Mesenchymal stem cell (in vitro differentiated cells and primary cell): ENCODE results near the gene PTPRN2.

Experiments used
- DNase-seq: peaks from one replicate; pipeline ENCODE4 v3.0.0-alpha.2; 2013
- H2AFZ ChIP-seq: one replicate; pipeline ENCODE4 v1.6.1; 2013; ENCODE audit warnings: low read depth, mild to moderate bottlenecking, control low read depth, inconsistent platforms, low read length, moderate library complexity
- H2AK5ac ChIP-seq: 2 replicates; pipeline ENCODE4 v1.6.1; 2013; ENCODE audit warnings: low read length, moderate library complexity, mild to moderate bottlenecking, inconsistent platforms; ENCODE audit not compliant: severe bottlenecking
- H2BK120ac ChIP-seq: one replicate; pipeline ENCODE4 v1.6.1; 2013; ENCODE audit warnings: low read depth, mild to moderate bottlenecking, inconsistent platforms, low read length, moderate library complexity
- H2BK12ac ChIP-seq, 2 experiments: one replicate each; pipeline ENCODE4 v1.6.1; 2013; ENCODE audit warnings: inconsistent platforms in 2 of 2, low read length in 2 of 2, mild to moderate bottlenecking in 2 of 2, moderate library complexity in 2 of 2, control low read depth in 1 of 2
- H2BK15ac ChIP-seq: one replicate; pipeline ENCODE4 v1.6.1; 2013; ENCODE audit warnings: mild to moderate bottlenecking, low read depth, inconsistent platforms; ENCODE audit not compliant: poor library complexity, severe bottlenecking
- H2BK5ac ChIP-seq: 2 replicates; pipeline ENCODE4 v1.6.1; 2013; ENCODE audit warnings: low read depth, mild to moderate bottlenecking, low read length, control low read depth, inconsistent platforms; ENCODE audit not compliant: poor library complexity, severe bottlenecking
- H3K14ac ChIP-seq, 2 experiments: one replicate each; pipeline ENCODE4 v1.6.1; 2013; ENCODE audit warnings: inconsistent platforms in 2 of 2, low read length in 2 of 2, control low read depth in 1 of 2, mild to moderate bottlenecking in 1 of 2, moderate library complexity in 1 of 2
- H3K18ac ChIP-seq, 2 experiments: one replicate each; pipeline ENCODE4 v1.6.1; 2013; ENCODE audit warnings: inconsistent platforms in 2 of 2, low read length in 2 of 2, control low read depth in 1 of 2, low read depth in 1 of 2, mild to moderate bottlenecking in 1 of 2
- H3K23ac ChIP-seq, 2 experiments: one replicate each; pipeline ENCODE4 v1.6.1; 2013; ENCODE audit warnings: inconsistent platforms in 2 of 2, low read length in 2 of 2, mild to moderate bottlenecking in 2 of 2, moderate library complexity in 2 of 2, control low read depth in 1 of 2
- H3K27ac ChIP-seq: 2 replicates; pipeline ENCODE4 v1.5.1; 2013; ENCODE audit warnings: mild to moderate bottlenecking, moderate library complexity, low read length, control low read depth, inconsistent platforms; ENCODE audit not compliant: poor library complexity, severe bottlenecking
- H3K27me3 ChIP-seq, 2 experiments: 2 replicates each; pipeline versions ENCODE4 v1.6.1 to v1.7.0; 2013; ENCODE audit warnings: low read length in 2 of 2, mild to moderate bottlenecking in 2 of 2, moderate library complexity in 2 of 2, control low read depth in 1 of 2, inconsistent platforms in 1 of 2; ENCODE audit not compliant: control insufficient read depth in 1 of 2, insufficient read depth in 1 of 2
- H3K36me3 ChIP-seq, 2 experiments: 2 replicates each; pipeline versions ENCODE4 v1.6.1 to v1.7.0; 2013; ENCODE audit warnings: low read length in 2 of 2, control low read depth in 1 of 2, inconsistent platforms in 1 of 2, low read depth in 1 of 2, mild to moderate bottlenecking in 1 of 2; ENCODE audit not compliant: insufficient read depth in 2 of 2, control insufficient read depth in 1 of 2
- H3K4ac ChIP-seq, 2 experiments: one replicate each; pipeline ENCODE4 v1.6.1; 2013; ENCODE audit warnings: inconsistent platforms in 2 of 2, low read length in 2 of 2, mild to moderate bottlenecking in 2 of 2, moderate library complexity in 2 of 2, control low read depth in 1 of 2, low read depth in 1 of 2
- H3K4me1 ChIP-seq: 2 replicates; pipeline ENCODE4 v1.6.1; 2013; ENCODE audit warnings: low read depth, low read length, control low read depth; ENCODE audit not compliant: control insufficient read depth, insufficient read depth
- H3K4me2 ChIP-seq: 2 replicates; pipeline ENCODE4 v1.6.1; 2013; ENCODE audit warnings: low read length, mild to moderate bottlenecking, inconsistent platforms; ENCODE audit not compliant: poor library complexity, severe bottlenecking
- H3K4me3 ChIP-seq, 2 experiments: 2 replicates each; pipeline versions ENCODE4 v1.5.1 to v1.7.0; 2013; ENCODE audit warnings: low read length in 2 of 2, mild to moderate bottlenecking in 2 of 2, control low read depth in 1 of 2, low read depth in 1 of 2; ENCODE audit not compliant: insufficient read depth in 1 of 2
- H3K79me1 ChIP-seq: replicated peaks from 2 replicates; pipeline ENCODE4 v1.6.1; 2013; ENCODE audit warnings: mild to moderate bottlenecking, control low read depth, low read length, inconsistent platforms; ENCODE audit not compliant: poor library complexity, severe bottlenecking
- H3K9ac ChIP-seq: 2 replicates; pipeline ENCODE4 v1.7.0; 2013; ENCODE audit warnings: mild to moderate bottlenecking, low read length, moderate library complexity
- H3K9me3 ChIP-seq: 2 replicates; pipeline ENCODE4 v1.7.0; 2013; ENCODE audit warnings: mild to moderate bottlenecking, low read length; ENCODE audit not compliant: control insufficient read depth
- H4K8ac ChIP-seq: one replicate; pipeline ENCODE4 v1.6.1; 2013; ENCODE audit warnings: inconsistent platforms, mild to moderate bottlenecking, low read length, moderate library complexity
- H4K91ac ChIP-seq: one replicate; pipeline ENCODE4 v1.6.1; 2013; ENCODE audit warnings: mild to moderate bottlenecking, low read length, inconsistent platforms
- WGBS: methylation state at CpG from one replicate; pipeline ENCODE4 v1.1.7; 2013; ENCODE audit warnings: mixed read lengths; 5-methylcytosine and 5-hydroxymethylcytosine counted together

The PTPRN2 gene

DNA sequence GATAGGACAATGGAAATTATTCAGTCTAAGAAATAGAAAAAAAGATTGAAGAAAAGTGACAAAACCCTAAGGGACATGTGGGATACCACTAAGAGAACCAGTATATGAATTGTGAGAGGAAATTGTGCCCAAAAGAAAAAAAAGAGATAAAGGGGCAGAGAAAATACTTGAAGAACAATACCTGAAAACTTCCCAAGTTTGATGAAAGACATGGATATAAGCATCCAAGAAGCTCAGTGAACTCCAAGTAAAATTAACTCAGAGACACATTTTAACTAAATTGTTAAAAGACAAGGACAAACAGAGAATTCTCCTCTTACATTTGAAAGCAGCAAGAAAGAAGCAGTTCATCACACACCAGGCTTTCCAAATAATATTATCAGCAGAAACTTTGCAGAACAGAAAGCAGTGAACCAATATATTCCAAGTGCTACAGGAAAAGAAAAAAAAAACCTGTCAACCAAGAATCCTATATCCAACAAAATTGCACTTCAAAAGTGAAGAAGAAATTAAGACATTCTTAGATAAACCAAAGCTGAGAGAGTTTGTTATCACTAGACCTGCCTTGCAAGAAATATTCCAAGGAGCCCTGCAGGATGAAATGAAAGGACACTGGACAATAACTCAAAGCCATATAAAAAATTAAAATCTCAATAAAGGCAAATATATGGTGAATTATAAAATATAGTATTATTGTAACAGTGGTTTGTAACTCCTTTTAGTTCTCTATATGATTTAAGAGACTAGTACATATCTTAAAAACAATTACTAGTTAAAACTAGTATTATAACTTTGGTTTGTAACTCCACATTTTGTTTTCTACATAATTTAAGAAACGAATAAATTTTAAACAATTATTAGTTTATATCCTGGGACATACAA, 470.0 kb downstream of the PTPRN2 start:
- Histone ChIP-seq H2AFZ (no peak overlapping the region), H2BK5ac (no peak overlapping the region), H3K36me3 (no peaks in the 10 kb centered on the region), H3K14ac (no peak overlapping the region), H3K27ac (no peak overlapping the region), H2AK5ac (no peak overlapping the region), H3K79me1 (no peaks in the 10 kb centered on the region), H3K27me3 (no peaks in the 10 kb centered on the region), H3K4ac (no peak overlapping the region), H3K18ac (no peak overlapping the region), H2BK15ac (no peak overlapping the region), H2BK12ac (no peak overlapping the region), H3K4me3 (no peak overlapping the region), H4K91ac (no peak overlapping the region), H3K23ac (no peak overlapping the region), H3K4me2 (no peak overlapping the region), H3K4me1 (no peaks in the 10 kb centered on the region), H3K9ac (no peak overlapping the region), H2BK120ac (no peak overlapping the region), H3K9me3 (peaks cover 59% of the 10 kb centered on the region), H4K8ac (no peak overlapping the region)
- no CpG with 5 or more reads among the region's 1 CpG for WGBS
- no peak for DNase-seq

GRCh38 chr7:158116235-158116634, 471.4 kb downstream of the PTPRN2 start:
- Histone ChIP-seq H4K91ac (peak overlapping the region; percentile 2), H3K18ac (no peak overlapping the region), H2BK5ac (no peak overlapping the region), H4K8ac (no peak overlapping the region), H3K9me3 (peaks cover 60% of the 10 kb centered on the region), H2BK12ac (no peak overlapping the region), H2AFZ (no peak overlapping the region), H3K14ac (no peak overlapping the region), H2BK120ac (no peak overlapping the region), H3K79me1 (no peaks in the 10 kb centered on the region), H3K23ac (no peak overlapping the region), H3K27ac (no peak overlapping the region), H3K27me3 (no peaks in the 10 kb centered on the region), H3K36me3 (no peaks in the 10 kb centered on the region), H3K4me2 (no peak overlapping the region), H3K9ac (no peak overlapping the region), H2AK5ac (no peak overlapping the region), H2BK15ac (no peak overlapping the region), H3K4me1 (no peaks in the 10 kb centered on the region), H3K4ac (no peak overlapping the region), H3K4me3 (peak overlapping the region in 1 of 2 experiments; percentile 24)
- WGBS = 64% methylated on average over 2 of the region's 2 CpGs
- no peak for DNase-seq

- no peak overlapping the region for H3K27ac ChIP-seq
- no peak for DNase-seq
- WGBS = 86% methylated on average over 16 of the region's 18 CpGs
Measured at GRCh38 chr7:158114056-158114850, 473.4 kb downstream of the PTPRN2 start.

DNA sequence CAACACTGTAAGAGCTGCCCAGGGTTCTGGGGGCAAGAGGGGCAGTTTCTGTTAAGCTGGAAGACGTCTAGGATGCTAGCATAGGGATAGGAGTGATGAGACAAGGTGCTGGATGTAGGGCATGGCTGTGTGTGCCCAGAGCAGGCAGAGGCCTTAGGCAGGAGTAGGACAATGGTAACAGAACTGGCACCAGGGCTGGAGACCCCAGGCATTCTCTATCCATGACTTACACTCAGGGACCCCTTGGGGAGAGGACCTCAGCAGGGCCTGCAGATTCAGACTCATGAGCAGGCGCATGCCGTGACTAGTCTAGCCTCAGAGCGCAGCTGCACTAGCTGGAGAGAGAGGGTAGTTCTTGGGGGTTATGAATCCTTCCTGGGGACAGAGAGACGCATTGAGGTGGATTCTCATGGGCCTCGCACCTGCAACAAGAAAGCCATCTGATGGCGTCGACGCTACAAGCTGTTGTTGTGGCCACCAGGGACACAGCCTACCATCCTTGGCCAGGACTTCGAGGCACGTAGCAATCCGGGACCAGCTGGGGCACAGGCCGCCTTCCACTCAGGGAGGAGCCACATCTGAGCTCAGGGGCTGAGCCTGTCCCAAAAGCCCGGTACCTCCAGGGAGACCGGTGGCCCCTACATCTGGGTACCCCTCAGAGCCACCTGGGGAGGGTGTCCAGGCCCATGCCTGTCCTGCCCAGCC, 474.1 kb downstream of the PTPRN2 start:
- Histone ChIP-seq H3K23ac (no peak overlapping the region), H3K27ac (no peak overlapping the region), H2BK5ac (no peak overlapping the region), H3K79me1 (no peaks in the 10 kb centered on the region), H2AK5ac (no peak overlapping the region), H3K4me1 (no peaks in the 10 kb centered on the region), H3K27me3 (no peaks in the 10 kb centered on the region), H2BK120ac (no peak overlapping the region), H3K36me3 (no peaks in the 10 kb centered on the region), H3K9ac (no peak overlapping the region), H4K8ac (no peak overlapping the region), H2BK15ac (no peak overlapping the region), H2AFZ (no peak overlapping the region), H3K18ac (no peak overlapping the region), H3K4ac (no peak overlapping the region), H3K4me2 (no peak overlapping the region), H3K14ac (no peak overlapping the region), H3K4me3 (no peak overlapping the region), H2BK12ac (no peak overlapping the region), H4K91ac (no peak overlapping the region), H3K9me3 (peaks cover 44% of the 10 kb centered on the region)
- 85% methylated on average over 15 of the region's 15 CpGs for WGBS
- no peak for DNase-seq

More at GRCh38 chr7:158114056-158114850, 473.4 kb downstream of the PTPRN2 start:
- no peak overlapping the region for H3K23ac ChIP-seq
- no peak overlapping the region for H3K4ac ChIP-seq
- no peak overlapping the region for H3K4me3 ChIP-seq
- H2BK5ac ChIP-seq = no peak overlapping the region
- no peak overlapping the region for H2AFZ ChIP-seq
- no peak overlapping the region for H4K91ac ChIP-seq
- no peak overlapping the region for H2BK120ac ChIP-seq
- H3K79me1 ChIP-seq = no peaks in the 10 kb centered on the region
- H3K9me3 ChIP-seq = peaks cover 52% of the 10 kb centered on the region
- H3K14ac ChIP-seq = no peak overlapping the region
- no peaks in the 10 kb centered on the region for H3K27me3 ChIP-seq
- no peak overlapping the region for H3K4me2 ChIP-seq
- H2BK15ac ChIP-seq = no peak overlapping the region
- H4K8ac ChIP-seq = no peak overlapping the region
- H3K18ac ChIP-seq = no peak overlapping the region
- H2AK5ac ChIP-seq = no peak overlapping the region
- no peak overlapping the region for H3K9ac ChIP-seq
- H3K4me1 ChIP-seq = no peaks in the 10 kb centered on the region
- H3K36me3 ChIP-seq = no peaks in the 10 kb centered on the region
- H2BK12ac ChIP-seq = no peak overlapping the region
